HUES6 (cell line): Measurements from ENCODE around the gene RPH3AL.
A peak's percentile ranks its signal among the peaks of the same experiment; 100 is the strongest.

Source experiments
- H3K27ac ChIP-seq: 2 replicates; pipeline ENCODE4 v1.7.0; 2013; ENCODE audit warnings: low read depth, mild to moderate bottlenecking, low read length, inconsistent platforms
- H3K27me3 ChIP-seq: 2 replicates; pipeline ENCODE4 v1.6.1; 2013; ENCODE audit warnings: low read length; ENCODE audit not compliant: control insufficient read depth, insufficient read depth
- H3K36me3 ChIP-seq: 2 replicates; pipeline ENCODE4 v1.6.1; 2013; ENCODE audit warnings: low read length; ENCODE audit not compliant: control insufficient read depth, insufficient read depth
- H3K4me1 ChIP-seq: 2 replicates; pipeline ENCODE4 v1.6.1; 2013; ENCODE audit warnings: low read length; ENCODE audit not compliant: control insufficient read depth, insufficient read depth
- H3K4me3 ChIP-seq: 2 replicates; pipeline ENCODE4 v1.5.1; 2013; ENCODE audit warnings: low read depth, low read length
- H3K9ac ChIP-seq: one replicate; pipeline ENCODE4 v1.6.1; 2013; ENCODE audit warnings: mild to moderate bottlenecking, low read length
- H3K9me3 ChIP-seq: 2 replicates; pipeline ENCODE4 v1.6.1; 2013; ENCODE audit warnings: low read depth, low read length; ENCODE audit not compliant: control insufficient read depth, insufficient read depth

The RPH3AL gene

GRCh38 chr17:181245-182049 is 171.2 kb downstream of the RPH3AL start, which contains the start of gene DOC2B:
Gene DOC2B, minus strand, starts transcription at chr17:181650. Its CDS starts 171 bp downstream, at chr17:181479.
- Histone ChIP-seq H3K36me3 (no peaks in the 10 kb centered on the region), H3K27ac (no peak within 1 kb of the TSS; the same call in 1 of the 2 replicates), H3K4me3 (peak within 1 kb of the TSS; percentile 65), H3K9ac (peak within 1 kb of the TSS; percentile 64), H3K4me1 (peaks cover 16% of the 10 kb centered on the region), H3K27me3 (peaks cover 84% of the 10 kb centered on the region), H3K9me3 (no peaks in the 10 kb centered on the region)

GRCh38 chr17:180381-181244 is 172.0 kb downstream of the RPH3AL start:
- H3K27me3 ChIP-seq: peaks cover 83% of the 10 kb centered on the region
- no peak overlapping the region; the same call in 1 of the 2 replicates for H3K27ac ChIP-seq
- peak overlapping the region; percentile 61 for H3K9ac ChIP-seq
- H3K4me1 ChIP-seq: peaks cover 16% of the 10 kb centered on the region
- peak overlapping the region; percentile 65 for H3K4me3 ChIP-seq
- H3K9me3 ChIP-seq: no peaks in the 10 kb centered on the region
- H3K36me3 ChIP-seq: no peaks in the 10 kb centered on the region

GRCh38 chr17:179781-180380 is 172.7 kb downstream of the RPH3AL start:
- peak overlapping the region; percentile 65 for H3K4me3 ChIP-seq
- no peak overlapping the region for H3K27ac ChIP-seq

GRCh38 chr17:179066-179432 is 173.6 kb downstream of the RPH3AL start:
- Histone ChIP-seq H3K9me3 (no peaks in the 10 kb centered on the region), H3K4me3 (no peak overlapping the region), H3K36me3 (no peaks in the 10 kb centered on the region), H3K27me3 (peaks cover 70% of the 10 kb centered on the region), H3K9ac (no peak overlapping the region), H3K4me1 (peaks cover 16% of the 10 kb centered on the region), H3K27ac (no peak overlapping the region)

More at GRCh38 chr17:179781-180380, 172.7 kb downstream of the RPH3AL start:
- H3K36me3 ChIP-seq: no peaks in the 10 kb centered on the region
- peaks cover 16% of the 10 kb centered on the region for H3K4me1 ChIP-seq
- no peaks in the 10 kb centered on the region for H3K9me3 ChIP-seq
- H3K27me3 ChIP-seq: peaks cover 78% of the 10 kb centered on the region
- peak overlapping the region; percentile 61 for H3K9ac ChIP-seq

DNA sequence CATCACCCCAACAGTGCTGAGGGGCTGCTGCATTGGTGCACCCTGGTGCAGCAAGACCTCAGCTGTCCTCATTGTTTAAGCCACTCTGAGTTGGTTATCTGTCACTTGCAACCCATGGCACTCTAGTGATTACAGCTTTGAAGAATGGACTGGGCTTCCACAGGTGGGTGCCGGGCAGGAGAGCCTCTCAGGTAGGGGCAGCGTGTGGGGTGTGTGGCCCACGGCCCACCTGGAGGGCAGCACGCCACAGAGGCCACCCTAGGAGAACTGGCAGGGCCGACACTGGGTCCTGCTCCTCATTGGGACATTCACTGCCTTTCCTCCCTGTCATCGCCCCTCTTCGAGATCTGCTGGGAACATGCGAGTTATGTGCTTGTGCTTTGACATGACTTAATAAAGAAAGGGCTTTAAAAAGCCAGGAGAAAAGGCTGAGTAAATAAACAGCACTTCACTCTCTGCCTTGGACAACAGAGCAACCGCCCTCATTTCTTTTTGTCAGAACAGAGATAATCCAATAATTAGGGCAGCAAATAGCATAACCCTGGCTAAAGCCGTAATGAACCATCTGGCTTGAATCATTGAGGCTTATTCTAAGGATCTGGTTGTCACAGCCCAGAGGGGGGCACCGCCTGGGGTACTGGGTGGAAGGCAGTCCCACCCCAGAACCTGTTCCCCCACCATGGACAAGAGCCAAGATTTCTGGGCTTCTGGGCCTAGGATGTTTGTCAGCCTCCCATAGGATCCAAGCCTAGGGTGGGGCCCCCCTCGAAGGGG is 174.1 kb downstream of the RPH3AL start:
- Histone ChIP-seq H3K4me1 (peaks cover 16% of the 10 kb centered on the region), H3K9me3 (no peaks in the 10 kb centered on the region), H3K4me3 (no peak overlapping the region), H3K27me3 (peaks cover 64% of the 10 kb centered on the region), H3K9ac (no peak overlapping the region), H3K27ac (no peak overlapping the region), H3K36me3 (no peaks in the 10 kb centered on the region)

DNA sequence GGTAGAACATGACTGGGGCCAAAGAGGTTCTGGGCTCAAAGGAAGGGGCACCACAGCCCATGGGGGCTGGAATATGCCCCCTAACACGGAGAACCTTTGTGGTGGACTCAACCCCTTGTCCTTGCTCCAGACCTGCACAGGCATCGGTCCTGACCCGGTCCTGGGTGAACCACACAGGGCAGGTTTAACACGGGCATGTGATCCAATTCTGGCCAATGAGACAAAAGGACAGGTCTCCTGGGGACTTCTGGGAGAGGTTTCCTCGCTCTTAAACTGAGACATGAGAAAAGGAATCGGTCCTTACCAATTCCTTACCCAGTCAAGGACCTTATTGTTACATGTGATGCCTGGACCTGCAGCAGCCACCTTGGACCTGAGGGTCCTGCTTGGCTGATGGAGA is 174.8 kb downstream of the RPH3AL start:
- peaks cover 57% of the 10 kb centered on the region for H3K27me3 ChIP-seq
- no peak overlapping the region for H3K27ac ChIP-seq
- H3K4me1 ChIP-seq: peaks cover 16% of the 10 kb centered on the region
- no peaks in the 10 kb centered on the region for H3K36me3 ChIP-seq
- no peak overlapping the region for H3K9ac ChIP-seq
- no peaks in the 10 kb centered on the region for H3K9me3 ChIP-seq
- no peak overlapping the region for H3K4me3 ChIP-seq

DNA sequence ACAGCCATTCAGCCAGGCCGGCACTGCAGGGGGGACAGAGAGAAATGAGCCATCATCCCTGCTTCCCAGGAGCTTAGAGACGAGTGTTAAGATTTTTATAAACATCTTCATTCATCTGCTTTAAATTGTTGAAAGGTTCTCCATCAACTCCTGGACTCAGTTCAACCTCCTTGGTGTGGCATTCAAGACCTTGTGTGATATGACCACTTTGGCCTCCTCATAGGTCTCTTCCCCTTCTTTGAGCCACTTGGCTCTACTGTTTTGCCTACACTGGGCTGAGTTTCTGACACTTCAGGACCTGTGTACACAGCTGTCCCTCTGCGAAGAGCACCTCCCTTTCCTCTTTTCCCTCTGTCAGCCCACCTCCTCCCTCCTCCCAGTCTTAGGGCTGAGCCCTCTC is 175.5 kb downstream of the RPH3AL start:
- Histone ChIP-seq H3K36me3 (no peaks in the 10 kb centered on the region), H3K9me3 (no peaks in the 10 kb centered on the region), H3K27me3 (peaks cover 51% of the 10 kb centered on the region), H3K4me3 (no peak overlapping the region), H3K27ac (no peak overlapping the region), H3K4me1 (peaks cover 9% of the 10 kb centered on the region), H3K9ac (no peak overlapping the region)

DNA sequence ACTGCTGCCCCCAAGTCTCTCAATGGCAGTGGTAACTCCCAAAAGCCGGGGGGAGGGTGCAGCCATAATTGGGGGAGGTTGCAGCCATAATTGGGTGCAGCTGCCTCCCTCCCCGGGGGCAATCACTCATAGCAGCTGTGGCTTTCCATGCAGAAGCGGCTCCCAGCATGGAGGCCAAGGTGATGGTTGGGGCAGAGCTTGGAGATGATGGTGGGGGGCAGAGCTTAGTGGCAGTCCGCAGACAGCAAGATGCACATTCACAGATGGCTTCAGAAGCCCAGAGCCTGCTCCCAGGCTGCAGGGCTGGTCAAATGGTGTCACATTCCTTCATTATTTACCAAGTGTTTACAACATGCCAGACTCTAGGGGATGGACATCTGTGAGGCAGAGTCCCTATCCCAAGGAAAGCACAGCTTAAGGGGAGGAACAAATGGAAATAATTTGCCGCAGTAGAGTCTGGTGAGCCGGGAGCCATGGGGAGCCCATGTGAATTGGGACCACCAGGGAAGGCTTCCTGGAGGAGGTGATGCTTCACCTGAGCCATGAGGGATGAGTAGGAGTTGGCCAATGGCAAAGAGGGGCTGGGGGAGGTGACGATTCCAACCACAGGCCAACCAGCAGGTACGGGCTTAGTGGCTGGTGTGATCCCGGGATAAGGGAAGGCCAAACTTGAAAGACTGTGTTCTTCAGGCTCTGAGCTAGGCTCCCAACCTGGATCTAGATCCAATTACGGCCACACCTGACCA is 179.3 kb downstream of the RPH3AL start:
- Histone ChIP-seq H3K9ac (no peak overlapping the region), H3K4me1 (no peaks in the 10 kb centered on the region; the same call in 1 of the 2 replicates), H3K27me3 (peaks cover 13% of the 10 kb centered on the region), H3K4me3 (no peak overlapping the region), H3K9me3 (no peaks in the 10 kb centered on the region), H3K27ac (no peak overlapping the region), H3K36me3 (no peaks in the 10 kb centered on the region)

- Histone ChIP-seq H3K36me3 (no peaks in the 10 kb centered on the region), H3K4me3 (no peak overlapping the region), H3K4me1 (no peaks in the 10 kb centered on the region; the same call in 1 of the 2 replicates), H3K27me3 (peaks cover 4% of the 10 kb centered on the region), H3K27ac (no peak overlapping the region), H3K9me3 (no peaks in the 10 kb centered on the region), H3K9ac (no peak overlapping the region)
Measured at GRCh38 chr17:172401-172800, 180.2 kb downstream of the RPH3AL start.

DNA sequence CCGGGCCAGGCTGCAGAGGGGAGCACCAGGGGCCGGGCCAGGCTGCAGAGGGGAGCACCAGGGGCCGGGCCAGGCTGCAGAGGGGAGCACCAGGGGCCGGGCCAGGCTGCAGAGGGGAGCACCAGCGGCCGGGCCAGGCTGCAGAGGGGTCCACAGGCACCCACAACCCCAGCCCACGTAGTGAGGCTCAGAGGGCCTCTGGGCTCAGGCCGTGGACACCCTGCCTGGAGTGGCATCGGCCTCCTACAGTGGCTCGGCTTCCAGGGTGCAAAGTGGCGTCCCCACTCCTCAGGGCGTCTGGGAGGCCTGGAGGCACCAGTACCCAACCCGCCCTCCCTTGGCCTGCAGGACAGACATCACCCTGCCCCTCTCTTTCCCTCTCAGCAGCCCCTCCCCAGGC is 180.7 kb downstream of the RPH3AL start:
- Histone ChIP-seq H3K36me3 (no peaks in the 10 kb centered on the region), H3K9me3 (no peaks in the 10 kb centered on the region), H3K4me3 (no peak overlapping the region), H3K4me1 (no peaks in the 10 kb centered on the region; the same call in 1 of the 2 replicates), H3K27me3 (no peaks in the 10 kb centered on the region), H3K9ac (no peak overlapping the region), H3K27ac (no peak overlapping the region)
